ENCODE results near the gene RS1. TPM values are rescaled to one million over a fixed set of nuclear protein-coding genes. Genes with fewer than 3 reads are reported as not detected.
A peak's percentile ranks its signal among the peaks of the same experiment; 100 is the strongest.

RS1 gene
- total and polyA plus RNA-seq, 7 donors, result not detected

DNA sequence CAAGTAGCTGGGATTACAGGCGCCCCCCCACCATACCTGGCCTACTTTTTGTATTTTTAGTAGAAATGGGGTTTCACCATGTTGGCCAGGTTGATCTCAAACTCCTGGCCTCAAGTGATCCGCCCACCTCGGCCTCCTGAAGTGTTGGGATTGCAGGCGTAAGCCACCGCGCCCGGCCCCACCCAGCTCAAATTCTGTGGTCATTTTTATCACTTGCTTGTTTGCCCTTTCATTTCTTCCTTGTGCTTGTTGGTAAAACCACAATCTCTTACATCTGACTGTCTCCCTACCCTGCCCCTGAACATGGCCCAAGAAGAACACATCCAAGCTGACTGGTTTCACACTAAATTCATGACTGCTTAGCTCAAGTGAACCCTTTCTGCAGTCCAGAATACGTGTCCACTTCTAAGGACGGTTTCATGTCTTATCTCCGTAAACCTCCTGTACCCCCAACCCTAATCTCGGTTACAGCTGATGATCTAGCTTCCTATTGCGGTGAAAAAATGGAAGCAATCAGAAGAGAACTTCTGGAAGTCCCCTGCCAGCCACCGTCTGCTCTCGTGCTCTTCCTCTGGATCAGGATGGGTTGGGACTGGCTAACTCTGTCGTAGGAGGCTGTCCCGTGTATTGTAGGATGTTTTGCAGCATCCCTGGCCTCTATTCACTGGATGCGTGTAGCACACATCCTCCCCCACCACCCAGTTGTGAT, 5.4 kb upstream of the RS1 start:
- DNase-seq (no peak), ATAC-seq (no peak)
- WGBS, 3 donors, result 84 to 87% (median 84%) methylated on average over 16 to 17 of the region's 17 CpGs
- no peak overlapping the region for H3K27ac ChIP-seq
- intact Hi-C loops (cut with DNase I), result loop anchor here (5.0 to 10.0 kb wide), 4 partner anchors 155 to 667 kb away; partner anchors contain the start of genes CDKL5 (in 2 of the 2) and PDHA1 (in 1 of the 2)
- no peaks in the 10 kb centered on the region for H3K4me1 ChIP-seq
- H3K27me3 ChIP-seq (ENCODE audit: insufficient read depth in 3 of 3, low read length in 2 of 3), result no peaks in the 10 kb centered on the region
- TF ChIP-seq, protein P1, sequence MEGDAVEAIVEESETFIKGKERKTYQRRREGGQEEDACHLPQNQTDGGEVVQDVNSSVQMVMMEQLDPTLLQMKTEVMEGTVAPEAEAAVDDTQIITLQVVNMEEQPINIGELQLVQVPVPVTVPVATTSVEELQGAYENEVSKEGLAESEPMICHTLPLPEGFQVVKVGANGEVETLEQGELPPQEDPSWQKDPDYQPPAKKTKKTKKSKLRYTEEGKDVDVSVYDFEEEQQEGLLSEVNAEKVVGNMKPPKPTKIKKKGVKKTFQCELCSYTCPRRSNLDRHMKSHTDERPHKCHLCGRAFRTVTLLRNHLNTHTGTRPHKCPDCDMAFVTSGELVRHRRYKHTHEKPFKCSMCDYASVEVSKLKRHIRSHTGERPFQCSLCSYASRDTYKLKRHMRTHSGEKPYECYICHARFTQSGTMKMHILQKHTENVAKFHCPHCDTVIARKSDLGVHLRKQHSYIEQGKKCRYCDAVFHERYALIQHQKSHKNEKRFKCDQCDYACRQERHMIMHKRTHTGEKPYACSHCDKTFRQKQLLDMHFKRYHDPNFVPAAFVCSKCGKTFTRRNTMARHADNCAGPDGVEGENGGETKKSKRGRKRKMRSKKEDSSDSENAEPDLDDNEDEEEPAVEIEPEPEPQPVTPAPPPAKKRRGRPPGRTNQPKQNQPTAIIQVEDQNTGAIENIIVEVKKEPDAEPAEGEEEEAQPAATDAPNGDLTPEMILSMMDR (IDR thresholded peaks at IDR 0.05), result no peak
- H3K4me3 ChIP-seq, result no peak overlapping the region
- H3K9me3 ChIP-seq, result no peaks in the 10 kb centered on the region
- H3K36me3 ChIP-seq (ENCODE audit: insufficient read depth in 1 of 2, low read depth in 1 of 2), result no peaks in the 10 kb centered on the region

DNA sequence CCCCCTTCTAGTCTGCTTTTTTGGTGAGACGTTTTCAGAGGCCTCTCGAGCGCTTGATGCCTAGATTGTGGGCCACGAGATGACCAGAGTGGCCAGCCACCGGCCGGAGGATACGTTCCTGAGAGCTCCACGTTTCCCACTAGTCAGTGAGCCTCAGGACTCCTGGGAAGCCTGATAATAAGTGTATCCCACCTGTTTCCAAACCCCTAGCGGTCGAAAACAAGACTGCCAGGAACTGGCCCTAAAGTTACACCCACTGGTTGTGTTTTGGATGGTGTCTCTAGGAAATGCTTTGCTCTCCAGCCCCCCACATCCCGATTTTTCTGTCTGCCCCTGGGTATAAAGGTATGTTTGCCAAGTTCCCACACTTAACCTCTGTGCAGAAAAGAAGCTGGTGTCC, 4.6 kb upstream of the RS1 start:
- no peaks in the 10 kb centered on the region for H3K36me3 ChIP-seq (ENCODE audit: insufficient read depth in 1 of 2, low read depth in 1 of 2)
- TF ChIP-seq, protein P1 (IDR thresholded peaks at IDR 0.05), result no peak
- intact Hi-C loops (cut with DNase I), result loop anchor here (5.0 to 10.0 kb wide), 4 partner anchors 156 to 668 kb away; partner anchors contain the start of genes CDKL5 (in 2 of the 2) and PDHA1 (in 1 of the 2)

DNA sequence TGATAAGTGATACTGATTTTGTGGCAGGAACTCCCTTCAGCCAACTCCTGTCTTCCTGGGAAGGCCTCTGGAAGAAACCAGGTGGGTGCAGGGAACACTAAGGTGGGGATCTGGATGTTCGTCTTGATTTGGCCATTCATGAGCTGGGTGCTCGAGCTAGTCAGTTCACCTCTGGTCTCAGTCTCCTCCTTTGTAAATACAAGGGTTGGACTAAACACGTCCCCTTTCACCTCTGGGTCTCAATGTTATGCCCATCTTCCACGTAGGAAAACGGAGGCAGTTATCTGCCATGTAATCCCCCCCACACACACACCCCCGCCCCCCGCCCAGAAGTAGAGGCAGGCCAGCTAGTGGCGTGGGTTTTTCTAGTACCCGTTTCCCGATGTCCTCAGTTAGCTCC, 4.1 kb upstream of the RS1 start:
- TF ChIP-seq, protein P1 (IDR thresholded peaks at IDR 0.05), result no peak
- Histone ChIP-seq H3K27ac (no peak overlapping the region), H3K9me3 (no peaks in the 10 kb centered on the region), H3K36me3 (ENCODE audit: insufficient read depth in 1 of 2, low read depth in 1 of 2) (no peaks in the 10 kb centered on the region), H3K4me1 (no peaks in the 10 kb centered on the region), H3K4me3 (no peak overlapping the region), H3K27me3 (ENCODE audit: insufficient read depth in 3 of 3, low read length in 2 of 3) (no peaks in the 10 kb centered on the region)
- ATAC-seq (no peak), DNase-seq (no peak)
- intact Hi-C loops (cut with DNase I), result loop anchor here (5.0 to 10.0 kb wide), 4 partner anchors 156 to 669 kb away; partner anchors contain the start of genes CDKL5 (in 2 of the 2) and PDHA1 (in 1 of the 2)
- WGBS, 3 donors, result 70 to 87% (median 71%) methylated on average over 5 to 10 of the region's 10 CpGs

More for the DNA sequence above, 4.6 kb upstream of the RS1 start:
- WGBS, 3 donors, result 42 to 57% (median 51%) methylated on average over 9 to 11 of the region's 11 CpGs
- no peaks in the 10 kb centered on the region for H3K27me3 ChIP-seq (ENCODE audit: insufficient read depth in 3 of 3, low read length in 2 of 3)
- H3K9me3 ChIP-seq, result no peaks in the 10 kb centered on the region
- ATAC-seq (no peak), DNase-seq (no peak)
- no peak overlapping the region for H3K4me3 ChIP-seq
- H3K27ac ChIP-seq, result no peak overlapping the region
- H3K4me1 ChIP-seq, result no peaks in the 10 kb centered on the region

DNA sequence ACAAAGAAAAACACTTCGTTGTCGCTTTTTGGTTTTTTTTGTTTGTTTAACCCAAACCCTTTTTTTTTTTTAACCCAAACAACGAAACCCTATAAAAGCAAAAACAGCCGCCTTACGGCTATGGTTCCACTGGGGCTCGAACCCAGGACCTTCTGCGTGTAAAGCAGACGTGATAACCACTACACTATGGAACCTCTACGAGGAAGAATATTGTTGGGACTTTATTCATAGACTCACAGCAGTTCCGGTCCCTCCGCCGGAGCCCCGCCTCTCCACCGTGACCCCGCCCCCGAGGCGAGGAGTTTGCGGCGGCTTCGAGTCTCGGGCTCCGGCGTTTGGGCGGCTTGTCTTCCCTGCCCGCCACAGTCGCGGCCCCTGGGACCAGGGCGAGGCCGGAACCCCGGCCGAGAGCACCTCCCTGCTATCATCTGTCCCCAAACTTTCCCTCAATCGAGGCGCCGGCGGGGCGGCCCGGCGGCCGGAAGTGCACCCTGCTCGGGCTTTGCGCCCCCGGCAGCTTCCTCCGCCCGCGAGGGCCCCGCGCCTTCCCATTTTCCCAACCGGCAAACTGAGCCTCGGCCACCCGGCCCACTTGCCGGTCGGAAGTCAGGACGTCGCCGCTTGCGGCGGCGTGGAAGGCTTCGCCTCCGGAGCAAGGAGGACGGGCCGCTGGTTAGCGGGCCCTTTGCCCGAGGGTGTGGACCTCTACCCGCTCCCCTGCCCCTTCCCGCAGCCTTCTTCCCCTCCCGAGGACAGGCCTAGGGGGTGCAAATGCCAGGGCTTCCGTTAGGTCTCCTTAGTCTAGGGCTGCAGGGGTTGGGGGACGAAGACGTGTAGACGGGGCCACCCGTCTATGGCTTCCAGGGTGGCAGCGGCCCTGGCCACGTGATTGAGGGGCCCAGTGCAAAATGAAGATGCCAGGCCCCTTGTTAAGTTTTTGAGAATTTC, 3.2 kb upstream of the RS1 start:
- Histone ChIP-seq H3K4me3 (peak overlapping the region; percentile 82), H3K9me3 (no peaks in the 10 kb centered on the region), H3K4me1 (no peaks in the 10 kb centered on the region), H3K27ac (peak overlapping the region; percentile 89), H3K36me3 (ENCODE audit: insufficient read depth in 1 of 2, low read depth in 1 of 2) (no peaks in the 10 kb centered on the region), H3K27me3 (ENCODE audit: insufficient read depth in 3 of 3, low read length in 2 of 3) (no peaks in the 10 kb centered on the region)
- peak; percentile 93 to 95 (median 94) for ATAC-seq
- intact Hi-C loops (cut with DNase I), result loop anchor here (2.0 to 10.0 kb wide), 5 partner anchors 157 to 670 kb away; partner anchors contain the start of genes CDKL5 (in 2 of the 2) and PDHA1 (in 1 of the 2)
- 1 to 22% (median 1%) methylated on average over 43 to 74 of the region's 74 CpGs for WGBS, 3 donors
- TF ChIP-seq, protein P1 (IDR thresholded peaks at IDR 0.05), result no peak
- peak; percentile 72 to 86 for DNase-seq
